Activated CD8-positive, alpha-beta memory T cell treated with anti-CD3 and anti-CD28 coated beads for 4 hours (primary cell): ENCODE measurements around the gene NDN.
"Not testable (repeated sequence)": the region's sequence is repeated elsewhere in the genome, so short reads cannot be mapped to it uniquely, and the experiment has no call there.

ENCODE experiments used
- DNase-seq, 2 donors: peaks; one replicate each; pipeline ENCODE4 v3.0.0-alpha.2; 2020; ENCODE audit warnings: low read depth in 2 of 2

Gene NDN

GRCh38 chr15:23687143-23687470 lies at the start of gene NDN:
NDN (minus strand) TSS chr15:23687305; CDS start chr15:23687217, 88 bp downstream.
- no peak for DNase-seq

- DNase-seq: no peak
These were observed 49.0 kb upstream of the NDN start for GRCh38 chr15:23736033-23736673.

GRCh38 chr15:23734862-23735261 lies 47.8 kb upstream of the NDN start:
- no peak for DNase-seq

- DNase-seq: not testable (repeated sequence)
These were observed 27.0 kb upstream of the NDN start for GRCh38 chr15:23713874-23714656.

GRCh38 chr15:23708332-23708731 lies 21.2 kb upstream of the NDN start:
- DNase-seq: no peak

GRCh38 chr15:23695282-23695681 lies 8.2 kb upstream of the NDN start:
- no peak for DNase-seq

GRCh38 chr15:23694592-23694991 lies 7.5 kb upstream of the NDN start:
- no peak for DNase-seq

GRCh38 chr15:23690450-23690852 lies 3.3 kb upstream of the NDN start:
- DNase-seq: no peak

- DNase-seq: no peak
These were observed 2.9 kb upstream of the NDN start for GRCh38 chr15:23690015-23690414.

- no peak for DNase-seq
These were observed 501 bp downstream of the NDN start for GRCh38 chr15:23686466-23687142.

- no peak for DNase-seq
These were observed 15.6 kb downstream of the NDN start for GRCh38 chr15:23671481-23671880.

GRCh38 chr15:23670970-23671369 lies 16.1 kb downstream of the NDN start:
- no peak for DNase-seq

GRCh38 chr15:23663232-23663631 lies 23.9 kb downstream of the NDN start:
- DNase-seq: no peak

- DNase-seq: no peak
These were observed 38.1 kb downstream of the NDN start for GRCh38 chr15:23648920-23649515.

- DNase-seq: no peak
These were observed 39.4 kb downstream of the NDN start, which contains the start of gene MAGEL2 for GRCh38 chr15:23647421-23648370. MAGEL2 (minus strand) TSS chr15:23647867; CDS start chr15:23647742, 125 bp downstream.

GRCh38 chr15:23647001-23647295 lies 40.2 kb downstream of the NDN start:
- no peak for DNase-seq

GRCh38 chr15:23646165-23647000 lies 40.7 kb downstream of the NDN start:
- DNase-seq: no peak

GRCh38 chr15:23645371-23646164 lies 41.5 kb downstream of the NDN start:
- no peak for DNase-seq

- DNase-seq: no peak
These were observed 42.3 kb downstream of the NDN start for GRCh38 chr15:23644829-23645228.
